Effector CD4-positive, alpha-beta T cell (primary cell): Measurements from ENCODE around the gene C11orf52. TPM values are rescaled to one million over a fixed set of nuclear protein-coding genes. Genes with fewer than 3 reads are reported as not detected.
"Not testable (repeated sequence)": the region's sequence is repeated elsewhere in the genome, so short reads cannot be mapped to it uniquely, and the experiment has no call there.

Experiments used
- DNase-seq: peaks from one replicate; pipeline ENCODE4 v3.0.0-alpha.2; 2020
- total RNA-seq: gene quantifications from one replicate; lab custom pipeline; 2026; lab: John Stamatoyannopoulos, UW

C11orf52 gene, protein sequence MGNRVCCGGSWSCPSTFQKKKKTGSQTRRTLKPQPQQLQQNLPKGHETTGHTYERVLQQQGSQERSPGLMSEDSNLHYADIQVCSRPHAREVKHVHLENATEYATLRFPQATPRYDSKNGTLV
- not detected for total RNA-seq

DNA sequence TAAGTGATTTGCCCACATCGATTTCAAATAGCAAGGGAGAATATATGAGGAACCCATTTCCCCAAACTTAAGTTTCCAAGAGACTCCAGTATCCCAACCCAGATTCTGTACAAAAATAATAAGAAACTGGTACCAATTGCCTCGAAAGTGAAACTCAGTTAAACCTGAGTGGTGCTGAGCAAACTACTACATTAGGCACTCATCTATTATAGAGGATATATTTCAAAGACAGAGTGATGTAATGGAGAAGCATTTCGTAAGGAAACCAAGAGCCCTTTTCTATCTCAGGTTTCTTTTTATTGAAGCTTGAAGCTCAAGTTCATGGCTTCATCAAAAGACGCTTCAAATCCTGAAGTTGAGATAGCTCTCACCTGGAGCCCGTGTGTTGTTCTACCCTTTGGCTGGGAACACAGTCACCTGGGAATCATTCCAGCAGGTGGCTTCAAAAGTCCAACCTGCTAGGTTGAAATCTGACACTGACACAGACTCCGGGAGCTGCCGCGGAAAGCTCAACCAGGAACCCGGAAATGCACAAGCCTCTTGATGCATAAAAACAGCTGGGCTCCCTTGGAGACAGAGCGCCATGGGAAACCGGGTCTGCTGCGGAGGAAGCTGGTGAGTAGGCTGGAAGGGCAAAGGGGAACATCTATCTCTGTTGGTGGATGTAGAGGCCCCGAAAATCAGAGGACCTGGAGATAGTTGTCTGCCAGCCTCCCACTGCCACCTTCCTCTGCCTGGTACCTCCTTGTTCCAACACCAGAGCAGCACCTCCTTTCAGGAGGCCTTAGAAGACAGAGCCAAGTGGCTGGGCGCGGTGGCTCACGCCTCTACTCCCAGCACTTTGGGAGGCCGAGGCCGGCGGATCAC lies at the start of gene C11orf52:
TSS of gene C11orf52 (plus strand) at position 524 of the 867 bp plus-strand sequence. CDS start at position 584, 60 bp downstream.
- DNase-seq = no peak

DNA sequence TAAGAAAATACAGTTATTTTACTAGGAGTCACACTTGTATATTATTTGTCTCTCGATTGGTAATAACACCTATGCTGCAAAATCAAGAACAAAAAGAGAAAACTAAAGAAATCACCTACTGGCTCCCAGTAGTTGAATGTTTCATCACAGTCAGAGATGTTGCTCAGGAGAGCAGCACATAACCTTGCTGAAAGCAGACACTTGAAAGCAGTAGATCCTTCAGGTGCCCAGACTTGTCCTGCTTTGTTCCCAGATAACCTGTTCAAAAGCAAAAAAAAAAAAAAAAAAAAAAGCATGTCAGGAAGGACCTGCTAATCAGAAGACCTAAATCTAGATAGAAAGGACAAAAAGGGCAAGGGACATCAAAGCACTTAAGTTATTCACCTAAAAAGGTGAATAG lies 48.6 kb upstream of the C11orf52 start:
- no peak for DNase-seq

DNA sequence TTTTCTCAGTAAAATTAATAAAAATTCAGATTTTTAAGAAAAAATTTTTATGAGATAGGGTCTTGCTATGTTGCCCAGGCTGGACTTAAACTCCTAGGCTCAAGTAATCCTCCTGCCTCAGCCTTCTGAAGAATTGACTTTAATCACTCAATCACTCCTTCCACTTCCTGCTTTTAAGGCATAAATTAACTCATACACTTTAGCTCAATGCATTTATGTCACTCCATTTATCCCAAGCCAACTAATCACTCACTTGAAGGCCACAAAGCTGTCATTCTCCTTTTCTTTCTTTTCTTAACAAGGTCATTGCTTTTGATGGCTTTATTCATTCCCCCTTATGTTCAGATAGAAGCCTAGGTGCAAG lies 48.2 kb upstream of the C11orf52 start:
- DNase-seq = no peak

DNA sequence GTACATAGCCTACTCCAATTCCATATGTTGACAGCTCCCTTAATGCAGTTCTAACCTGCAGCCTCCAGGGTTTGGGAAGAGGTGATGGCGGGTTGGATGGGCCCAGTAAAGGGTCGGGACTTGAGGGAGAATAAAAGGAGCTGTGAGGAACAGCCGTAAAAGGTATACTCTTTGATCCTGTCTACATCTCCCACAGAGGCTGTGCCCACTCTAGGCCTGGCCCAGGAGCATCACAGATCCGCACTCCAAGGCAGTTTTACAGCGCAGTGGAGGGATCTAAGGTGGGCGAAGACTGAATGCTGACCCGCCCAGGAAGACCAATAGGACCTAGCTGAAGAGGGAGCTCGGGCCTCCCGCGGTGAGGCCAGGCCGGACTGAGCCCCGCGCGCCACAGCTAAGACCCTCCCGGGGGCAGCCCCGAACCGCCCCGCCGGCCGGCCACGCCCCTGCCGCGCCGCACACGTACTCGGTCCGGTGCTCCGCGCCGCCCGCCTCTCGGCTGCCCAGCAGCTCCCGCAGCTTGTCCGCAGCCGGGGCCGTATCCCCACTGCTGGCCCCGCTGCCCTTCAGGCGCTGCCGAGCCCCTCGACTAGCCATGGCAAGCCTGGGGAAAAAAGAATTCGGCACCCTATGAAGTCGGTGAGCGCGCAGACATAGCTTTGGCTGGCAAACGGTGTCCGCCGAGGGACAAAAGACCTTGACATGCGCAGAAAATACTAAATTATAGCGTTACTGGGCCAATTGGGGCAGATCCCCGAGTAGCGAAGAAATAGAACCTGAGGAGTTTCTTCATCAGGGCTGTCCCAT lies 47.6 kb upstream of the C11orf52 start, which contains the start of gene ALG9:
TSS of gene ALG9 (minus strand) at position 696 of the 807 bp plus-strand sequence. CDS start at position 597, 99 bp downstream.
- peak; percentile 90 for DNase-seq

DNA sequence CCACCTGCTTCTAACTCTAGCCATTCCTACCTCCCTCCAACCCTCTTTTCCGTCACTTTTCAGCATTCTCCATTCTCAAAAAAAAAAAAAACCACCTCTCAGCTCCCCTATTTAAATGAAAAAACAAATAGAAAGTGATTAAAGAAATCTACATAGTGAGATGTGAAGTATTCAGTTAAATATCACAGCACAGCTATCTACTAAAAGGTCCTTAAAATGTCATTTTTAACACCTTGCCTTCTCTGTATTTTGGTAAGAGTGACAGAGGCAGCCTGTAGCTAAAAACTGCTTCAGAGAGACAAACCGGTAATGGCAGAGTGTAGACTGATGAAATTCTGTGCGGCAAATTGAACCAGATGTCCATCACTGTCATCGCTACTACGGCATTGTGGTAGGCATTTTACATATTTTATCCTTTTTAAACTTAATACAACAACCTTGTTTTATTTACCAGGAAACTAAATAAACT lies 47.0 kb upstream of the C11orf52 start:
- DNase-seq = no peak

DNA sequence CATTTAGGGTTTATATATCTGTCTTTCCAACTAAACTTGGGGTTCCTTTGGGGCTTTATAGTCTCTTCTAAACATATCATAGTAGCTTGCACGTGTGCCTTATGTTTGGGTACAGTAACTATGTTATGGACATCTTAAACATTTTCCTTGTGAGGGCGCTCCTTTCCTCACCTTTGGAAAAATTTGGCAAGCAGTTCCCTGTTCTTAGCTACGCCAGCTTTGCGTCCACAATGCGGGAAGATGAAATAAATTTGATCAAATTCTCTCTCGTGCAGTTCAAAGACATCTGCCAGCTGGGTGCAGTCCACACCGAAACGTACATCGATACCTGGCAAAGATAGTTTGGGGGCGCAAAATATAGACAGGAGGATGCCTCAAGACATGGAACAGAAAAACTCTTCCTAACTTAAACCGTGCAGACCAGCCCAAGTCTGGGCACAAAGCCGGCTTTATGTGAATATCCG lies 40.3 kb upstream of the C11orf52 start:
- DNase-seq = no peak

DNA sequence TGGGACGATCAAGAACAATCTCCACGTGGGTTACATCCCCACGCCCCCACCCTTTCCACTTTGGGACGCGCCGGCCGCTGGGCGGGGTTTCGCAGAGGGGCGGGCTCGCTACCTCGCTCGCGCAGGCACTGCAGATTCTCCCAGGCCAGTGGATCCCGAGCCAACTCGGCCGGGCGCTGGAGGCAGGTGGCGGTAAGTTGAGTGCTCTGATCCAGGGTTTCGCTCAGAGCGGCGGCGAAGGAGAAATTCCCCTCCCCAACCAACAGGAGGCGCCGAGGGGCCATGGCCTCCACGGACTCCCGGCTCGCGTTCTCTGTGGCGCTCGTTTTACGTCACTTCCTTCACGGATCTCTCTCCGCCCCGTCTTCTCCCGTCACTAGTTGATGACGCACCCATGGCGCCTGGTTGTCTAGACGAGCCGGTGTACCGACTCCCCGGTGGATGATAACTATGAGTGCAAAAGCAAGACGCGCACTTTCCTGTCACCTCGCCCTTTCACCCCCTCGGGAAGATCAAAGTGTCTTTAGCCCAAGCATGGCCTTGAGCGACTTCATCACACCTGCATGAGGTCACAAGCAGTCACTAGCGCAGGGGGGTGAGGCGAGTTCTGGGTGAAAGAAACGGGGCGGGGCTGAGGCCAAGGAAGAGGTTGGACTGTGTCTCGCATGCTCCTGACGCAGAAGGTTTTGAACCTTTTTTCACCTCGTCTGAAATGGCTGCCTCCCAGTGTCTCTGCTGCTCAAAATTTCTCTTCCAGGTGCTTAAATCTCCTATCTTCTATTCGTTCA lies 39.7 kb upstream of the C11orf52 start, which contains the start of the genes CFAP68 and FDXACB1:
TSS of gene CFAP68 (plus strand) at position 693 of the 788 bp plus-strand sequence. CDS start at position 713, 20 bp downstream.
TSS of gene FDXACB1 (minus strand) at position 317 of the 788 bp plus-strand sequence. CDS start at position 284, 33 bp downstream.
- DNase-seq = peak; percentile 96

DNA sequence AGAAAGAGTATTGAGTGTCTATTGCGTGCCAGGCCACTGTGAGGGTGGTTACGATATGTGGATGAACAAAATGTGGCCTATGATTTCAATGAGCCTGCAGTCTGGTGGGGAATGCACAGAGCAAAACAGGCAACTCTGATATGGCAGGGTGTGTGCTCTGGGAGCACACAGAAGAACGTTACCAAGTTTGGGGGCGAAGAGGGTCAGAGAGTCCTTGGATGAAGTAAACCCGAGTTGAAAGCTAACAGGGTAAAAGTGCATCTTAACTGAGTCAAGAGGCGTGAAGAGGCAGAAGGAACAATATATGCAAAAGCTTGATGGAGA lies 39.1 kb upstream of the C11orf52 start:
- DNase-seq = no peak

DNA sequence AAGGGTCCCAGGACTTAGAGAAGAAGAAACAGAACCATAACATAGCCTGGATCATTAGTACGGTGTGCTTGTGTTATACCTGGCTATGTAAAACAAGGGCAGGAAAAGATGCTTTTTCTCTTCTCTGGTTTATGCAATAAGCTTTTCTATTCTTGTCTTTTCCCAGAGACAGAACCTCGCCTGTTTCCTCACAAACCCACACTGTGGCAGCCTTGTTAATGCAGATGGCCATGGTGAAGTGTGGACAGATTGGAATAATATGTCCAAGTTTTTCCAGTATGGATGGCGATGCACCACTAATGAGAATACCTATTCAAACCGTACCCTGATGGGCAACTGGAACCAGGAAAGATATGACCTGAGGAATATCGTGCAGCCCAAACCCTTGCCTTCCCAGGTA lies 36.5 kb upstream of the C11orf52 start:
- DNase-seq = no peak

DNA sequence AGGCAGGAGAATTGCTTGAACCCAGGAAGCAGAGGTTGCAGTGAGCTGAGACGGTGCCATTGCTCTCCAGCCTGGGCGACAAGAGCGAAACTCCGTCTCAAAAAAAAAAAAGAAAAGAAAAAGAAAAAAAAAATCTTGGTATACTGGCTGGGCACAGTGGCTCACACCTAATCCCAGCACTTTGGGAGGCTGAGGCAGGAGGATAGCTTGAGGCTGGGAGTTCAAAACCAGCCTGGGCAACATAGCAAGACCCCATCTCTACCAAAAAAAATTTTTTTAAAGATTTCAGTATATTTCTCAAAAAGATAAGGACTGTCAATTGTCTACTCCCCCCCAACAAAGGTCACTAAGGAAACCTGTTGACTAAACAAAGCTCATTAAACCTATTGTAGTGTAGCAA lies 33.7 kb upstream of the C11orf52 start:
- not testable (repeated sequence) for DNase-seq

DNA sequence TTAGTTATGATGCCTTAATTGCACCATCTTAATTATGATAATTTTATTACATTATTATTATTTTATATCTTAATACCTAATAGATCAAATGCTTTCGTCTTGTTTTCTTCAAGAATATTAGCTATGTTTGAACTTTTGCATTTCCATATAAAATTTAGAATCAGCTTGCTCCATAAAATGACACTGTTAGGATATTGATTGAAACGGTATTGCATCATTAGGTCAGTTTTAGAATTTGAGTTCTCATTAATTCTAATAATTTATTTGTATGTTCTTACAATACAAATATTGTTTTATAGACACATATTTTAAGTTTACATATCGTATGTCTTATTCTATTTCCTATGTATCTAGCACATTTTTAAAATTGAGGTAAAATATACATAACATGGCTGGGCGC lies 32.7 kb upstream of the C11orf52 start:
- DNase-seq = no peak

DNA sequence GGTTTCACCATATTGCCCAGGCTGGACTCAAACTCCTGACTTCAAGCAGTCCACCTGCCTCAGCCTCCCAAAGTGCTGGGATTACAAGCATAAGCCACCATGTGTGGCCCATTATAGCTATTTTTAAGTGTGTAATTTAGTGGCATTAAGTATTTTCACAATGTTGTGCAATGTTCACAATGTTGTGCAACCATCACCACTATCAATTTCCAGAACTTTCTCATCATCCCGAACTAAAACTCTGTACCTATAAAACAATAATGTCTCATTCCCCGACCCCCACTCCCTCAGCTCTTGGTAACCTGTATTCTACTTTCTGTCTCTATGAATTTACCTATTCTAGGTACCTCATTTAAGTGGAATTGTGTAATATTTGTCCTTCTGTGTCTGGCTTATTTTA lies 31.9 kb upstream of the C11orf52 start:
- no peak for DNase-seq

DNA sequence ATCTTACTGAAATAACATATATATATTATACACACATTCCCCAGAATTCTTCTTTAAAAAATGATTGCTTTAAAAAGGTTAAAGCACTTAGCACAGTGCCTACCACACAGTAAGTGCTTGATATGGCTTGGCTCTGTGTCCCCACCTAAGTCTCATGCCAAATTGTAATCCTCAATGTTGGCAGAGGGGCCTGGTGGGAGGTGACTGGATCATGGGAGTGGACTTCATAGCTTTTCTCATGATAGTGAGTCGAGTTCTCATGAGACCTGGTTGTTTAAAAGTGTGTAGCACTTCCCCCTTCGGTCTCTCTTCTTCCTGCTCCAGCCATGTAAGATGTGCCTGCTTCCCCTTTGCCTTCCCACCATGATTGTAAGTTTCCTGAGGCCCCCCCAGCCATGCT lies 13.3 kb upstream of the C11orf52 start:
- no peak for DNase-seq

DNA sequence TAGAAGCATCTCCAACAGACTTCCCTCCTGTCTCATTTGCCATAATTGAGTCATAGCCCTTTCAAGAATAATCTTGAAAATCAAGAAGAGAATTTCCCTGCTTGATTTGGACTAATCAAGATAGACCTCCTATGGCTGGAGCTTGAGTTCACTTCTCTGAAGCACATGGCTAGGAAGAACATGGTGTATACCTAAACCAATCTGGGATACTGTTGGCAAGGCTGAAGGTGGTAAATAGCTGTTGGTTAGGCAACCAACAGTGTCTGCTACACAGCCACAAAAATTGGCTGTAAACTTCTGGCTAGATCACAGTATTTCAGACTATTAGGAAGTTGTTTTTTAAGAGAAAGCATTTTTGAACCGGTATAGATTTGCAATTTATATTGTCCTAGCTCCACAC lies 12.0 kb upstream of the C11orf52 start:
- DNase-seq = no peak

DNA sequence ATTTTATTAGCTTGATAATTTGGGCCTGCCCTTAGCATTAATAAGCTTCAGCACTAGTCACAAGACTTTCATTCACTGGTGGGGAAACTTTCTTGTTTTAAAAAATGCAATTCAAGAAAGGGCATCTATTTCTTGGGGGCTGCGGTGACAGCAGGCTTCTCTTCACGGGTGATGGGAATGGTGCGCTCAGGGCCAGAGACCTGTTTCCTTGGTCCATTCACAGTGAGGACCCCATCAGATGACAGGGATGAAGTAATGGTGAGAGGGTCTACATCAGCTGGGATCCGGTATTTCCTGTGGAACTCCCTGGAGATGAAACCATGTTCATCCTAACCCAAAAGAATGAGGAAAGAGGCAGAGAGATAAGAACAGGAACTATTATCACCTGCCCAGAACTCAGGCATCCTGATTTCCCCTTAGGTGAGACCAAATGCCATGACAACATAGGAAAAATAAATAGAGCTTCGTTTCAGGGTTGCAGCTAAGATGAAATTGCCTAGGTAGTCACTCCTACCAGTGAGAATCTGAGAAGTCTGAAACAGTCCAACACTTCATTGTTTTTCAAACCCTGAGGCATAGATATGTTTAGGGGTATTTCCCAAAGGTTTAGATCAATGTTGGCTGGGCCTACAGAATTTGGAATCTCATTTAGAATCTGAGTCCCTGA lies 9.9 kb upstream of the C11orf52 start:
- DNase-seq = no peak

DNA sequence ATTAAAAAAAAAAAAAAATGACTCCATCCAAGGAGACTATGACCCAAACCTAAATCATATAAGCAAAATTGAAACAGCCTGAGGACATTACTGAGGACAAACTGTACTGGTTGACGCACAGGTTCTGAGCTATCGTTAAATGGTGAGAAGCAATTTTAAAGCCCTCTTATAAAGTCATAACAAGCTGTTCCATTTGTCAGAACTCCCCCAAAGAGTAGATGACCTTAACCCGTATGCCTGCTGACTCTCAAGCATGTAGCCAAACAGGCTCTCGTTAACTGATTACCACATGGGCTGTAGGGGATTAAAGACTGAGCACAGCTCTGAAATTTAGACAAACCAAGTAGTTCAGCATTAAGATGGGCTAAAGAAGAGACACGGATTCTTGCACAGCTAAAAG lies 9.3 kb upstream of the C11orf52 start:
- DNase-seq = no peak

DNA sequence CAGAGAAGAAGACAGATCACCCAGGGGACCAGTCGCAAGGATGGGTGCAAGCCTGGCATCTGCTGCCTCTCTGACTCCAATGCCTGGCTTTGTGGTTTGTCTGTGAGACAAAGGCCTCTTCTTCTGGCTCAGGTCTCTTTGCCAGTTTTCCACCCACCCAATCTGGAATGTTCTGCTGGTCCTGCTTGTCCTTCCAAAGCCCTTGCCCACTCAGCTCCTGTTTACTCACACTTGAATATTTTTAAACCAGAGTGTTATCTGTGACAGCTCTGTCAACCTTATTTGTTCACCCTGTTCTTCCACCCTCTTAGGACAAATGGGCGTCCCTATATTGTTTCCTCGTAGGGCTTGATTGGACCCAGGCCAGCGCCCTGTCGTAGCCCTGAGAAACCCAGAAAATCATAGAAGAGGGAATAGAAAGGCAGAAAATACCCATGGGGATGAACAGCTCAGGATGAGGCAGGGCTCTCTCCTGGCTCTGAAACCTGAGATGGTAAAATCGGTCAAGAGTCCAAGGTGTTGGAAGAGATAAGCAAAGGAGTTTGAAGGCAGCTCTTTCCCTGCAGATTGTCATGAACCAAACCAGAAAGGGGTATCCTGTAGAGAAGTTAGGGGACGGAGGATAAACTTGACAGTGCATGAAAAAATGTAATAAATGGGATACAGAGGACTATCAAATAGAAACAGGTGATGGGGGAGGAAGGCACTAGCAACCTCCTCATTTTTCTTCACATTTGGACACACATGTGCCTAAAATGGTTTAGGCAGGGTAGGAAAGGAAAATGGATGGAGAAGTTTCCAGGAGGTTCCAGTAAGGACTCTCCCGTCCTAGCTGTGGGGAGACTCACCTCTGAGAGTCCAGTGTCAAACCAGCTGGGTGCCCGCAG lies 7.8 kb upstream of the C11orf52 start:
- DNase-seq = no peak

DNA sequence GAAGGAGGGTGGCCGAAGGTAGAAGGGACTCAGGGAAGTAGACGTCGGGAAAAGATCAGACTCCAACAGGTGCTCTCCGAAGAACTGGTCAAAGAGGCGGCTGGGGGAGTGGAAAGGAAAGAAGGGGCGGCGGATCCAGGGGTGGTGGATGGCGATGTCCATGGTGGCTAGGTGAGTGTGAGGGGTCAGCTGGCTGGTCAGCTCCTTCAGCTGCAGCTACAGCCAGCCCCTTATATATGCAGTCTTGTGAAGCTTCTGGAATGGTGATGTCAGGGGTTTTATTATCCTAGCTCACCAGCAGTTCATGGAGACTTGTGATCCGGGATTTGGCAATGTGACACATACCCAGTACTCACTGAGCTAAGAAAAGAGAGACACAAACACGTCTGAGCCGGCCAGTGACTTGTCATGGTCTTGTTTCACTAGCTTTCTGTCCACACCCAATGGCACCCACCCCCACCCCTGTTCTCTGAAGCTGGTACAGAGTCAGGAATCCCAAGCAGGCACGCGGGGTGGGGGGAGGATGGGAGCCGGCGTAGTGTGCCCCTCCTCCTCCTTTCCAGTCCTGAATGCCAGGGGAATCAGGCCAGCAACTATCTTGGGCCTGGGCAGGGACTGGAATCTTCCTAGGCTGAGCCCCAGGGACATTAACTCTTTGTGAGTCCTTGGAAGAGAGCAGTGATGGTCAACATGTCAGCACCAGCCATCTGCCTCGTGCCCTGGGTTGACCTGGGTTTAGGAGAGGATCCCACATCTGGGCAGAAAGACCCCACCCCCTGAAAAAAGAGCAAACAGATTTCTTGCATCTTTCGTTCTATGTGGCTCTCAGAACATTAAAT lies 6.9 kb upstream of the C11orf52 start, which contains the start of gene CRYAB:
TSS of gene CRYAB (minus strand) at position 208 of the 839 bp plus-strand sequence. CDS start at position 162, 46 bp downstream.
- DNase-seq = no peak

DNA sequence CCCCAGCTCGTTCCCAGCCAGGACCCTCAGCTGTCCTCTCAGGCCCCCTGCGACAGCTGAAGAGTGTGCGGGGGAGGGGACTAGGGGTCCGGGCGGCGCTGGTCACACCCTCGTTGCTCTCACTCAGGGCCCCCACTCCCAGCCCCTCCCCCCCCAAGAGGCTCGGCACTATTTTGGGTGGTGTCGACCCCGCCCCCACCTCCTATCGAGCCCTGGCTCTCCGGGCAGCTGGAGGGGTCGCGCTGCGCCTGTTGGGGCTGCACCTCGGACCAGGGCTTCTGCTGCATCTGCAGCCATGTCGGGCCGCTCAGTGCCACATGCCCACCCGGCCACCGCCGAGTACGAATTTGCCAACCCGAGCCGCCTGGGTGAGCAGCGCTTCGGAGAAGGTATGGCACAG lies 6.2 kb upstream of the C11orf52 start, which contains the start of gene HSPB2:
TSS of gene HSPB2 (plus strand) at position 200 of the 400 bp plus-strand sequence. CDS start at position 296, 96 bp downstream.
- DNase-seq = no peak
